ENCODE results near the gene SLC5A7.

GRCh38 chr2:107961395-107961794, 24.9 kb upstream of the SLC5A7 start:
- no peak for TF ChIP-seq EZH2phosphoT487 (IDR thresholded peaks at IDR 0.05; ENCODE audit: borderline replicate concordance)
- no peak for TF ChIP-seq CTCF (conservative IDR thresholded peaks at IDR 0.05; ENCODE audit: low read length)
